ENCODE data around the gene ABCA13. TPM values are rescaled to one million over a fixed set of nuclear protein-coding genes. Genes with fewer than 3 reads are reported as not detected.

ABCA13 gene
- total RNA-seq, 2 donors from 2014 or later, result not detected

GRCh38 chr7:48420206-48420605 lies 248.9 kb downstream of the ABCA13 start:
- no peak for TF ChIP-seq CTCF (IDR thresholded peaks at IDR 0.05)
- no peaks in the 10 kb centered on the region for H3K9me3 ChIP-seq
- DNase-seq (ENCODE audit: low spot score), result no peak

GRCh38 chr7:48421357-48421756 lies 250.1 kb downstream of the ABCA13 start:
- TF ChIP-seq CTCF (IDR thresholded peaks at IDR 0.05), result no peak
- no peak overlapping the region for H3K4me3 ChIP-seq
- no peak for DNase-seq (ENCODE audit: low spot score)
- no peaks in the 10 kb centered on the region for H3K4me1 ChIP-seq
- no peaks in the 10 kb centered on the region for H3K9me3 ChIP-seq
- no peaks in the 10 kb centered on the region for H3K27me3 ChIP-seq
- H3K36me3 ChIP-seq, result no peaks in the 10 kb centered on the region
- no peak overlapping the region for H3K27ac ChIP-seq

More at GRCh38 chr7:48420206-48420605, 248.9 kb downstream of the ABCA13 start:
- Histone ChIP-seq H3K4me3 (no peak overlapping the region), H3K27ac (no peak overlapping the region), H3K36me3 (no peaks in the 10 kb centered on the region), H3K4me1 (no peaks in the 10 kb centered on the region), H3K27me3 (no peaks in the 10 kb centered on the region)

GRCh38 chr7:48424731-48425130 lies 253.5 kb downstream of the ABCA13 start:
- DNase-seq (ENCODE audit: low spot score), result no peak
- no peak overlapping the region for H3K27ac ChIP-seq
- H3K4me3 ChIP-seq, result no peak overlapping the region
- H3K36me3 ChIP-seq, result no peaks in the 10 kb centered on the region
- no peaks in the 10 kb centered on the region for H3K27me3 ChIP-seq
- TF ChIP-seq CTCF (IDR thresholded peaks at IDR 0.05), result peak in 1 of 2 donors; percentile 36
- no peaks in the 10 kb centered on the region for H3K9me3 ChIP-seq
- H3K4me1 ChIP-seq, result no peaks in the 10 kb centered on the region

- no peaks in the 10 kb centered on the region for H3K27me3 ChIP-seq
- no peaks in the 10 kb centered on the region for H3K36me3 ChIP-seq
- no peaks in the 10 kb centered on the region for H3K9me3 ChIP-seq
- no peak overlapping the region for H3K27ac ChIP-seq
- TF ChIP-seq CTCF (IDR thresholded peaks at IDR 0.05), result no peak
- no peaks in the 10 kb centered on the region for H3K4me1 ChIP-seq
- no peak for DNase-seq (ENCODE audit: low spot score)
- no peak overlapping the region for H3K4me3 ChIP-seq
Observed at GRCh38 chr7:48426331-48426965, 255.2 kb downstream of the ABCA13 start.

GRCh38 chr7:48426966-48427555 lies 255.8 kb downstream of the ABCA13 start:
- no peaks in the 10 kb centered on the region for H3K9me3 ChIP-seq
- H3K27ac ChIP-seq, result no peak overlapping the region
- no peak for TF ChIP-seq CTCF (IDR thresholded peaks at IDR 0.05)

GRCh38 chr7:48427671-48428070 lies 256.4 kb downstream of the ABCA13 start:
- H3K36me3 ChIP-seq, result no peaks in the 10 kb centered on the region
- no peaks in the 10 kb centered on the region for H3K27me3 ChIP-seq
- H3K4me3 ChIP-seq, result no peak overlapping the region
- H3K27ac ChIP-seq, result no peak overlapping the region
- no peak for DNase-seq (ENCODE audit: low spot score)
- no peaks in the 10 kb centered on the region for H3K9me3 ChIP-seq
- no peaks in the 10 kb centered on the region for H3K4me1 ChIP-seq
- TF ChIP-seq CTCF (IDR thresholded peaks at IDR 0.05), result no peak

More at GRCh38 chr7:48426966-48427555, 255.8 kb downstream of the ABCA13 start:
- Histone ChIP-seq H3K36me3 (no peaks in the 10 kb centered on the region), H3K4me3 (no peak overlapping the region), H3K4me1 (no peaks in the 10 kb centered on the region), H3K27me3 (no peaks in the 10 kb centered on the region)
- no peak for DNase-seq (ENCODE audit: low spot score)

Data from right atrium auricular region (tissue), 2 donors.